Measurements from ENCODE around the gene ZBTB3. TPM values are rescaled to one million over a fixed set of nuclear protein-coding genes. Genes with fewer than 3 reads are reported as not detected.

The ZBTB3 gene
- total and polyA plus RNA-seq, 2 of the 8 experiments (the other 6 are each of a cell fraction or from before 2014, with no cell fraction given), result 30.2 to 76.9 TPM

GRCh38 chr11:62791501-62792201, 37.7 kb upstream of the ZBTB3 start, which contains the start of gene TMEM223:
TSS of gene TMEM223 (minus strand) at chr11:62792006. CDS start at chr11:62791994, 12 bp downstream.
- peak within 1 kb of the TSS; percentile 98 for H3K18ac ChIP-seq (ENCODE audit: extremely low read depth, low read length)
- peak within 1 kb of the TSS; percentile 76 to 85 for H3K4me2 ChIP-seq (ENCODE audit: insufficient read depth in 1 of 2, low read depth in 2 of 2, low read length in 2 of 2)
- H3K23ac ChIP-seq (ENCODE audit: insufficient read length), result no peak within 1 kb of the TSS
- H2BK20ac ChIP-seq (ENCODE audit: low read length), result no peak within 1 kb of the TSS
- no peak within 1 kb of the TSS for H3K14ac ChIP-seq (ENCODE audit: insufficient read length)
- H4K91ac ChIP-seq (replicated peaks; ENCODE audit: insufficient read length, low read length), result peak within 1 kb of the TSS; percentile 93
- H3K4ac ChIP-seq (replicated peaks; ENCODE audit: insufficient read length, low read depth, low read length), result peak within 1 kb of the TSS; percentile 91
- H2BK15ac ChIP-seq (ENCODE audit: low read length), result no peak within 1 kb of the TSS
- H3K36me3 ChIP-seq (ENCODE audit: control insufficient read depth in 2 of 4, insufficient read depth in 4 of 4, low read length in 3 of 4), result peaks cover 14 to 38% (median 29%) of the 10 kb centered on the region in 4 experiments
- peak within 1 kb of the TSS; percentile 70 for H3K56ac ChIP-seq (replicated peaks; ENCODE audit: insufficient read length, low read depth, low read length)
- peaks cover 0 to 33% of the 10 kb centered on the region in 2 experiments; a peak in 2 of 4 replicates for H3K79me2 ChIP-seq (ENCODE audit: control insufficient read depth in 1 of 2, insufficient read depth in 2 of 2, low read length in 2 of 2)
- WGBS, 2 experiments (ENCODE audit: extremely low coverage in 1 of 2, insufficient coverage in 1 of 2, insufficient read length in 1 of 2, insufficient replicate concordance in 2 of 2, low coverage in 1 of 2, low lambda C conversion rate in 2 of 2, missing lambda C conversion rate in 1 of 2), result 1% methylated on average over 45 of the region's 58 CpGs; no CpG with 5 or more reads in 1 of the 2 experiments
- H4K20me1 ChIP-seq (replicated peaks in 1 of 2; ENCODE audit: control insufficient read depth in 1 of 2, insufficient read depth in 2 of 2, low read length in 2 of 2), result peaks cover 0 to 2% of the 10 kb centered on the region in 2 experiments
- peak within 1 kb of the TSS; percentile 67 to 94 (median 90) for H3K9ac ChIP-seq (replicated peaks in 1 of 4; ENCODE audit: extremely low read depth in 1 of 4, low read depth in 3 of 4, low read length in 3 of 4)
- CTCF ChIA-PET (ENCODE audit: partially characterized antibody), result interaction anchor here (0.6 to 3.5 kb wide), 6 partner anchors 9 to 248 kb away, joined by 3 to 15 read pairs (median 3); no protein-coding TSS in a partner anchor
- H3K23me2 ChIP-seq (ENCODE audit: low read depth, low read length), result no peaks in the 10 kb centered on the region; the same call in 1 of the 2 replicates
- no peak within 1 kb of the TSS; the same call in 1 of the 2 replicates for H2AFZ ChIP-seq (ENCODE audit: low read length)
- peaks cover 7% of the 10 kb centered on the region; the same call in 1 of the 2 replicates for H3K79me1 ChIP-seq (ENCODE audit: low read depth, low read length)
- no peaks in the 10 kb centered on the region for H3K9me3 ChIP-seq (ENCODE audit: insufficient read depth in 2 of 2, low read depth in 1 of 2, low read length in 1 of 2)
- POLR2A ChIA-PET (ENCODE audit: partially characterized antibody), result interaction anchor here (0.6 to 15.9 kb wide), 19 partner anchors 12 to 127 kb away, joined by 3 to 251 read pairs (median 6); partner anchors contain the start of genes C11orf98, CSKMT, HNRNPUL2 and NXF1
- peak within 1 kb of the TSS; percentile 98 for H4K5ac ChIP-seq (ENCODE audit: insufficient read length, low read depth, low read length)
- no peaks in the 10 kb centered on the region for H3K27me3 ChIP-seq (replicated peaks in 1 of 4; ENCODE audit: control insufficient read depth in 3 of 4, extremely low read depth in 1 of 4, insufficient read depth in 3 of 4, low read length in 3 of 4)
- H3K4me1 ChIP-seq (replicated peaks in 1 of 4; ENCODE audit: control insufficient read depth in 3 of 4, insufficient read depth in 4 of 4, low read length in 3 of 4), result peaks cover 0 to 7% (median 3%) of the 10 kb centered on the region in 4 experiments; a peak in 3 of 7 replicates
- H2BK5ac ChIP-seq (ENCODE audit: low read depth, low read length), result peak within 1 kb of the TSS; percentile 76
- FAIRE-seq (no peak), DNase-seq (ENCODE audit: low read depth in 1 of 2, low spot score in 2 of 2) (peak in 1 of 2 experiments; percentile 92)
- peak within 1 kb of the TSS; percentile 84 to 97 (median 91) for H3K4me3 ChIP-seq (ENCODE audit: extremely low read depth in 1 of 4, insufficient read depth in 2 of 4, low read depth in 3 of 4, low read length in 4 of 4)
- H4K8ac ChIP-seq (ENCODE audit: extremely low read depth, insufficient read depth, low read length), result peak within 1 kb of the TSS; percentile 93
- no peak within 1 kb of the TSS for H2BK120ac ChIP-seq (replicated peaks; ENCODE audit: low read depth, low read length)
- H3K27ac ChIP-seq (ENCODE audit: low read depth, low read length), result peak within 1 kb of the TSS; percentile 82
- H2AK5ac ChIP-seq (ENCODE audit: low read depth, low read length), result no peak within 1 kb of the TSS
- H2BK12ac ChIP-seq (ENCODE audit: low read depth, low read length), result no peak within 1 kb of the TSS
- no peak; the same call in 1 of the 2 replicates for TF ChIP-seq SP4 (IDR thresholded peaks at IDR 0.05; ENCODE audit: low read length)
- no peak; a peak in 1 of 4 replicates for TF ChIP-seq CTCF (IDR thresholded peaks at IDR 0.05; ENCODE audit: control extremely low read depth in 1 of 3, insufficient read depth in 1 of 3, low read depth in 1 of 3, low read length in 3 of 3)
- no peak for TF ChIP-seq NANOG (IDR thresholded peaks at IDR 0.05; ENCODE audit: insufficient read depth, low read depth, low read length, poor library complexity, severe bottlenecking)
- no peak for TF ChIP-seq POU5F1 (IDR thresholded peaks at IDR 0.05; ENCODE audit: low read depth, low read length)
- no peak for TF ChIP-seq BRCA1 (IDR thresholded peaks at IDR 0.05; ENCODE audit: low read depth, low read length)
- TF ChIP-seq SAP30 (IDR thresholded peaks at IDR 0.05; ENCODE audit: insufficient read depth, insufficient replicate concordance, low read length), result no peak
- TF ChIP-seq JUN (IDR thresholded peaks at IDR 0.05; ENCODE audit: low read depth, low read length), result no peak
- TF ChIP-seq TBP (IDR thresholded peaks at IDR 0.05; ENCODE audit: low read depth, low read length), result peak; percentile 55; the same call in 1 of the 2 replicates
- TF ChIP-seq PHF8 (conservative IDR thresholded peaks at IDR 0.05; ENCODE audit: low read depth, low read length), result peak; percentile 99
